Prostate gland (tissue), 2 donors: Measurements from ENCODE around the gene MAP4K1.

Experiments used
- POLR2A ChIP-seq: fragments of 450-650 bp; IDR thresholded peaks from one replicate; pipeline ENCODE4 v1.6.1; 2016; ENCODE audit warnings: antibody characterized with exemption, mild to moderate bottlenecking
- POLR2AphosphoS5 ChIP-seq: sonication (generic); formaldehyde crosslinking; IDR thresholded peaks from one replicate; pipeline ENCODE4 v1.6.1; 2017; ENCODE audit warnings: antibody characterized with exemption
- TF ChIP-seq, protein P1 (sequence below), 4 experiments: fragments of 200-600 bp in 2 of 4; fragments of 450-650 bp in 2 of 4; sonication (generic) in 2 of 4; IDR thresholded peaks; 1 replicate in 3 of 4; 2 replicates in 1 of 4; pipeline ENCODE4 v1.5.1; 2016 to 2019; ENCODE audit warnings: antibody characterized with exemption in 4 of 4, mild to moderate bottlenecking in 2 of 4, moderate library complexity in 2 of 4

DNA sequence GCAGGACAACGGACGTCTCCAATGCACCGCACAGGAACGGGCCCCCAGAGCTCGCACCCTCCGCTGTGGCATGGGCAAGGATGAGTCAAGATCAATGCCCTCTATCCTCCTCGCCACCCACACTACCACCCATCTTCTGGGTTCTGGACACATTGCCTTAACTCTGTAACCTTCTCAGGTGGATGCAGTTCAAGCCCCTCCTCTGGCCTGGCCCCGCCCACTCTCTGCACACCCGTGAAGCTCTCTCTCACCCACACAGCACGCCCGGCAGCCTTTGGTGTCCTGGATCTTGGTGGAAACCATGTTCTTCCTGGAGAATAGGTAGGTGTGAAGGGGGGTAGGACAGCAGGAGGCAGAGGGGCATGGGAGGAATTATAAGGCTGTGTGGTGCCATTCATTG lies 20.7 kb downstream of the MAP4K1 start:
- no peak for TF ChIP-seq POLR2A
- TF ChIP-seq, protein P1, sequence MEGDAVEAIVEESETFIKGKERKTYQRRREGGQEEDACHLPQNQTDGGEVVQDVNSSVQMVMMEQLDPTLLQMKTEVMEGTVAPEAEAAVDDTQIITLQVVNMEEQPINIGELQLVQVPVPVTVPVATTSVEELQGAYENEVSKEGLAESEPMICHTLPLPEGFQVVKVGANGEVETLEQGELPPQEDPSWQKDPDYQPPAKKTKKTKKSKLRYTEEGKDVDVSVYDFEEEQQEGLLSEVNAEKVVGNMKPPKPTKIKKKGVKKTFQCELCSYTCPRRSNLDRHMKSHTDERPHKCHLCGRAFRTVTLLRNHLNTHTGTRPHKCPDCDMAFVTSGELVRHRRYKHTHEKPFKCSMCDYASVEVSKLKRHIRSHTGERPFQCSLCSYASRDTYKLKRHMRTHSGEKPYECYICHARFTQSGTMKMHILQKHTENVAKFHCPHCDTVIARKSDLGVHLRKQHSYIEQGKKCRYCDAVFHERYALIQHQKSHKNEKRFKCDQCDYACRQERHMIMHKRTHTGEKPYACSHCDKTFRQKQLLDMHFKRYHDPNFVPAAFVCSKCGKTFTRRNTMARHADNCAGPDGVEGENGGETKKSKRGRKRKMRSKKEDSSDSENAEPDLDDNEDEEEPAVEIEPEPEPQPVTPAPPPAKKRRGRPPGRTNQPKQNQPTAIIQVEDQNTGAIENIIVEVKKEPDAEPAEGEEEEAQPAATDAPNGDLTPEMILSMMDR (IDR thresholded peaks at IDR 0.05) = no peak
- no peak for TF ChIP-seq POLR2AphosphoS5
